Measurements from ENCODE around the gene HOXC11.

DNA sequence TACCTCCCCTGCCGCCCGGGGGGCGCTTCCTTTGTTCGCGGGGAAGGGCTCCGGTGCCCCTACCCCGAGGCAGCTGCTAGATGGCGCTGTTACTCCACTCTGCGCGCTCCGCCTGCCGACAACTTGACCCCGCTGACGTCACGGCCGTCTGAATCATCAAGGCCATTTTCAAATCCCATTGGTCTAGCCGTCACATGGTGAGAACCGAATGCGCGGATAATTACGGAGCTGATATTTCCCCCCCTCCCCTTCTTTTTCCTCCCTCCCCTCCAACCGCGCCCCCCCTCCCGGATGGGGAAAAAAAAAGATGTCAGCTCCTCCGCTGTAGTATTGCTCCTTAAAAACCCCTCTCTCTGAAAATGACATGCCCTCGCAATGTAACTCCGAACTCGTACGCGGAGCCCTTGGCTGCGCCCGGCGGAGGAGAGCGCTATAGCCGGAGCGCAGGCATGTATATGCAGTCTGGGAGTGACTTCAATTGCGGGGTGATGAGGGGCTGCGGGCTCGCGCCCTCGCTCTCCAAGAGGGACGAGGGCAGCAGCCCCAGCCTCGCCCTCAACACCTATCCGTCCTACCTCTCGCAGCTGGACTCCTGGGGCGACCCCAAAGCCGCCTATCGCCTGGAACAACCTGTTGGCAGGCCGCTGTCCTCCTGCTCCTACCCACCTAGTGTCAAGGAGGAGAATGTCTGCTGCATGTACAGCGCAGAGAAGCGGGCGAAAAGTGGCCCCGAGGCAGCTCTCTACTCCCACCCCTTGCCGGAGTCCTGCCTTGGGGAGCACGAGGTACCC lies 12.2 kb downstream of the HOXC11 start, which contains the start of gene HOXC10:
- TF ChIP-seq POLR2A (IDR thresholded peaks at IDR 0.05) (no peak), POLR2AphosphoS5 (IDR thresholded peaks at IDR 0.05) (no peak), CTCF (IDR thresholded peaks at IDR 0.05) (peak in 4 of 5 experiments; percentile 18 to 43 (median 38))

All from transverse colon (tissue), 4 donors.